A549 (cell line): ENCODE measurements around the gene PTPRN2.

ENCODE experiments used
- JUN ChIP-seq, 2 experiments: fragments of >200 bp; sonication (Bioruptor Twin); formaldehyde crosslinking; IDR thresholded peaks; 2 replicates in 1 of 2; 3 replicates in 1 of 2; pipeline ENCODE4 v1.6.1; 2016 to 2017
- MAZ ChIP-seq: fragments of 150-350 bp; IDR thresholded peaks from 2 replicates; pipeline ENCODE4 v1.6.1; 2014; ENCODE audit warnings: antibody characterized with exemption, low read depth, low read length, borderline replicate concordance
- POLR2A ChIP-seq: IDR thresholded peaks from 2 replicates; pipeline ENCODE4 v1.6.1; 2012; ENCODE audit warnings: mild to moderate bottlenecking, low read length
- RFX5 ChIP-seq: fragments of 450-650 bp; IDR thresholded peaks from 2 replicates; pipeline ENCODE4 v1.7.1; 2014; ENCODE audit warnings: antibody characterized with exemption, mild to moderate bottlenecking, moderate library complexity

GRCh38 chr7:157803906-157804305, 783.7 kb downstream of the PTPRN2 start:
- TF ChIP-seq POLR2A (no peak), RFX5 (no peak), JUN (IDR thresholded peaks at IDR 0.05) (no peak), MAZ (no peak)
